Activated CD4-positive, alpha-beta T cell treated with anti-CD3 and anti-CD28 coated beads, Interleukin-10, Interleukin-2, amounts not matched to agents 100 ng/mL and 50 ng/mL, durations not matched to agents 16 hours and 8 hours (primary cell): ENCODE measurements around the gene RAB8A.
"Not testable (repeated sequence)": the region's sequence is repeated elsewhere in the genome, so short reads cannot be mapped to it uniquely, and the experiment has no call there.

Experiments used
- DNase-seq: peaks from one replicate; pipeline ENCODE4 v3.0.0-alpha.2; 2020

The RAB8A gene

GRCh38 chr19:16143399-16144215, 31.9 kb downstream of the RAB8A start, which contains the start of gene HSH2D:
Gene HSH2D, plus strand, starts transcription at chr19:16143685. Its CDS starts 5,066 bp downstream, at chr19:16148751.
- peak; percentile 85 for DNase-seq

GRCh38 chr19:16144216-16144581, 32.5 kb downstream of the RAB8A start:
- no peak for DNase-seq

DNA sequence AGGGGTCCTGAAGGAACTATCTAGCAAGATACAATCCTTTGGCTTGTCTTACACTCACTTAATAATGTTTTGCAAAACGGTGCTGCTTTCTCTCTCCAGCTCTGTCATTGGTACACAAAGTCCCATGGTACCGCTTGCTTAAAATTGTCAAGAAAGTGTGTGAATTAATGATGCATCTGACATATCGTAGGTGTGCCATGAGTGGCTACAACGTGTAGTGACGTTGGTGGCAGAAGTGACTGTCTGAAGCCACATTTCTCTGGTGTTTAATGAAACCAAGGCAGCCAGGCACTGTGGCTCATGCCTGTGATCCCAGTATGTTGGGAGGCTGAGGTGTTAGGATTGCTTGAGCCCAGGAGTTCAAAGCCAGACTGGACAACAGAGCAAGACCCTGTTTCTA, 34.4 kb downstream of the RAB8A start:
- no peak for DNase-seq

GRCh38 chr19:16148443-16149229, 36.9 kb downstream of the RAB8A start:
- DNase-seq = no peak

GRCh38 chr19:16153582-16154336, 42.1 kb downstream of the RAB8A start:
- no peak for DNase-seq

GRCh38 chr19:16154557-16154956, 42.9 kb downstream of the RAB8A start:
- no peak for DNase-seq

GRCh38 chr19:16155128-16155527, 43.4 kb downstream of the RAB8A start:
- DNase-seq = no peak

- no peak for DNase-seq
These were observed 45.2 kb downstream of the RAB8A start for GRCh38 chr19:16156904-16157303.

- no peak for DNase-seq
These were observed 45.9 kb downstream of the RAB8A start for GRCh38 chr19:16157601-16158000.

DNA sequence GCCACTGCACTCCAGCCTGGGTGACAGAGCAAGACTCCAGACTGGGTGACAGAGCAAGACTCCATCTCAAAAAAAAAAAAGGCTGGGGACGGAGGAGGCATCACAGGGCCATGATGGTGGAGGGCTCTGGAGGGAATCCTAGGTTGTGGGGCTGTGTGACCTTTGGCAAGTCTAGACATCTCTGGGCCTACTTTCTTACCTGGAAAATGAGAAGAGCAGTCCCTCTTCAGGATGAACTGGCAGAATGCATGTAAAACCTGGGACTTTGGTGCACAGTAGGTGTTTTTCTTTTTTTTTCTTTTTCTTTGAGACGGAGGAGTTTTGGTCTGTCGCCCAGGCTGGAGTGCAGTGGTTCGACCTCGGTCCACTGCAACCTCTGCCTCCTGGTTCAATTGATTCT, 48.0 kb downstream of the RAB8A start:
- DNase-seq = no peak

DNA sequence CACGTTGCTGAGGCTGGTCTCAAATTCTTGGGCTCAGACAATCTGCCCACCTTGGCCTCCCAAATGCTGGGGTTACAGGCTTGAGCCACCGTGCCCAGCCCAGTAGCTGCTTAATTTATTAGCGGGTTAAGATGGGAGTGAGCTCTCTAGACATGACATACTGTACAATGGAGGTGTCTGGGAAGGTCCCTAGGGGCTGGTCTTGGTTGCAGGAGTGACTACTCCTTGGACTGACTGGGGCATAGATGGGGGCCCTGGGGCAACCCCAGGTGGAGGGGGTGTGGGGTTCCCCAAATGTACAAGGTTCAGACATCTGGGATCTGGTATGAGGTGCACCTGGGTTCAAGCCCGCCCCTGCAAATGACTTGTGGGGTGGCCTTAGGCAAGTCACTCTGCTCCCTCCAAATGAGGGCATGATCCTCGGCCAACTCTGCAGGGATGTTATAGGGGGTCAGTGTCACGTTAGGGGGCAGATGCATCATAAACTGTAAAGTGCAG, 48.8 kb downstream of the RAB8A start:
- DNase-seq = no peak

GRCh38 chr19:16160943-16161560, 49.4 kb downstream of the RAB8A start:
- DNase-seq = peak; percentile 75

GRCh38 chr19:16161840-16162239, 50.2 kb downstream of the RAB8A start:
- peak; percentile 50 for DNase-seq

DNA sequence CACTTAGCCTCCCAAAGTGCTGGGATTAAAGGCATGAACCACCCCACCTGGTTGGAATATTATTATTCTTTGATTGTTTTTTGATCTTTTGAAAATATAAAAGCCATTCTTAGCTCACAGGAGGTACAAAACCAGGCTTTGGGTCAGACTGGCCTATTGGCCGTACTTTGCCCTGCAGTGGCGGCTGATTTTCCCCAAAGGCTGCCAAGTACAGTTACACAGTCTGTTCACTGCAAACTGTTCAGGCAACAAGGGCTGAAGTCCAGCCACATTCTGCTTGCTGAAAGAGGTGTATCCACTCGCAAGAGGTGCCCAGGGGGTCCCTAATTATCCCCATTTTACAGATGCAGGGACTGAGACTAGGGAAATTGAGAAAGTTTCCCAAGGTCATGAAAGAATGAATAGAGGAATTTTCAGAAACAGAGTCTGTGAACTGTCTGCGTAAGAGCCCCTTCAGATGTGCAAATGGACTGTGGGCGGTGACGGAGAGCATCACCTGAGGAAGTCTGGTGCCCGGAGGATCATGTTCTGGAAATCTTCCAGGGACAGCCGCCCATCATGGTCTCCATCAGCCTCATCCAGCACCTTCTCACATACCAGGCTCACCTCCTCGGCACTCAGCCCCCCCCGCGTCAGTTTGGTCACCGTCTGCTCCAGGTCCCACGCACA, 52.7 kb downstream of the RAB8A start:
- DNase-seq = no peak

GRCh38 chr19:16166417-16166816, 54.7 kb downstream of the RAB8A start:
- DNase-seq = no peak

GRCh38 chr19:16167055-16167454, 55.4 kb downstream of the RAB8A start:
- no peak for DNase-seq

DNA sequence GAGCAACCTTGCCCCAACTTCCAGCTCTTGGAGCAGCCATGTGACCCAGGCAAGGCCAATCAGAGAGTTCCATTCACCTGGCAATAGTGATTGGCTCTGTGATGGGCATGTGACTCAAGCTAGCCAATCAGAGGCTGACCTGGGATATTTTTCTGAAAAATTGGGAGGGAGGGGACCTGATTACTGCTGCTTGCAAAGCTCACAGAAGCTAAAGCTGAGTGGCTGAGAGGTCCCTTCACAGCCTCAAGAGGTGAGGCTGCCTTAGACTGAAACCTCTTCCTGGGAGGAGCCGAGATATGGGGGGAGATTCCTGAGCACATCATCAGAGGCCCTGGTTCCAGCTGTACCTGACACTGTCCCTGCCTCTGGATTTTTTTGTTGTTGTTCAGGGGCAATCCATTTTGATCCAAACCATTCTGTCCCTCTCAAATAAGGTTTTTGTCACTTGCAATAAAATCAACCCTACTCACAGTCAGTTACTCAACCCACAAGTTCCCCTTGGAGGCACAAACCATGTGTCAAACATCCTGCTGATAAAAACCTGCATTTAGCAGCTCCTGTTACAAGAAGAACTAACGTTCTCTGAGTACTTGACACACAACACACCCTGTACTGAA, 56.9 kb downstream of the RAB8A start:
- peak; percentile 36 for DNase-seq

DNA sequence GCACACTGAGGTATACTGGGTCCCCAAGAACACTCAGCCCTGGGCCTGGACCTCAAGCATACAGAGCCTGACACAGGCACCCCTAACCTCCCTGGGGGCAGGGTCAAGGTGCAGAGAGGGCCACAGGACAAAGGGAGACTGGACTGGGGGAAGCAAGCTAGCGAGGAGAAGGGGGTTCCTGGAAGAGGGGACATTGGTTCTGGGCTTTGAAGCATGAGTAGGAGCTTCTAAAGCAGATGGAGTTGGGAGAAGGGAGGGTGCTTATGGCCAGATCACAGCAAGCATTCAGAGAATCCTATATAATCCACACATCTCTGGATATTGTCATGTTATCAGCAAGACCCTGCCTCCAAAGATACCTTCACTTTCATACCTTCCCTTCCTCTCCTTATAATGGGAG, 58.4 kb downstream of the RAB8A start:
- no peak for DNase-seq

DNA sequence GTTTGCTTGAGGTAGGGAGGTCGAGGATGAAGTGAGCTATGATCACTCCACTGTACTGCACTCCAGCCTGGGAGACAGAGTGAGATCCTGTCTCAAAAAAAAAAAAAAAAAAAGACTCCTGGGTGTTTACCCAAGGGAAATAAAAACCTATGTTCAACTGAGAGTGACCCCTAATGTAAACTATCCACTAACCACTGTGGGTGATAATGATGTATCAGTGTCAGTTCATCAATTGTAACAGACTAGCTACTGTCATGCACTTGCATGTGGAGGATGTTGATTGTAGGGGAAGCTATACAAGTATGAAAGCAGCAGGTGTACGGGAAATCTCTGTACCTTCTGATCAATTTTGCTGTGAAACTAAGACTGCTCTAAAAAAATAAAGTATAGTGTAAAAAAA, 64.3 kb downstream of the RAB8A start:
- DNase-seq = no peak

- DNase-seq = not testable (repeated sequence)
These were observed 67.2 kb downstream of the RAB8A start for GRCh38 chr19:16178866-16179265.

DNA sequence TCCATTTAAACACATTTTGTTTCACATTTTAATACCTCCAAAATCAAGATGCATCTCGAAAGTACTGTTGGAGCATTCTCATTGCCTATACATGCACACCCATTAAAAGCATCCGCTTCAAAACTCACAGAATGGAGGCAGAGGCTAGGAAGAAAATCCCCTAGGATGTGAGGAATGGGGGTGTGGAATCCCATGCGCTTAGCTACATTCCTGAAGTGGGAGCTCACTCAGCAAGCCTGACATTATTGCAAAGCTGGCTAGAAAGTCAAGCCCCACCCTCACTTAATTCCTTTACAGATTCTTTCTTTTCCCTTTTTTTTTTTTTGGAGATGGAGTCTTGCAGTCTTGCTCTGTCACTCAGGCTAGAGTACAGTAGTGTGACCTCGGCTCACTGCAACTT, 68.9 kb downstream of the RAB8A start:
- DNase-seq = no peak
